H1 (cell line): ENCODE measurements around the gene KCTD7. TPM values are rescaled to one million over a fixed set of nuclear protein-coding genes. Genes with fewer than 3 reads are reported as not detected.

Experiments
- CTBP2 ChIP-seq: IDR thresholded peaks from 2 replicates; pipeline ENCODE4 v1.7.0; 2011; ENCODE audit warnings: borderline replicate concordance, mild to moderate bottlenecking, moderate library complexity, mixed read lengths, low read length; ENCODE audit not compliant: insufficient read depth, insufficient read length
- CTCF ChIP-seq, 3 experiments: IDR thresholded peaks; 1 replicate in 2 of 3; 2 replicates in 1 of 3; pipeline versions ENCODE4 v1.5.1 to v1.6.1; 2011; ENCODE audit warnings: low read length in 3 of 3, mild to moderate bottlenecking in 3 of 3, inconsistent platforms in 2 of 3, low read depth in 1 of 3, moderate library complexity in 1 of 3; ENCODE audit not compliant: insufficient read depth in 1 of 3; ENCODE audit errors: control extremely low read depth in 1 of 3
- EGR1 ChIP-seq: IDR thresholded peaks from 2 replicates; pipeline ENCODE4 v1.6.1; 2011; ENCODE audit warnings: low read depth, low read length, borderline replicate concordance
- JUN ChIP-seq: IDR thresholded peaks from 2 replicates; pipeline ENCODE4 v1.6.1; 2011; ENCODE audit warnings: low read depth, mild to moderate bottlenecking, improper control_type of control experiment, low read length
- MAX ChIP-seq: IDR thresholded peaks from 2 replicates; pipeline ENCODE4 v1.6.1; 2012; ENCODE audit warnings: inconsistent platforms
- POLR2A ChIP-seq, 2 experiments: IDR thresholded peaks; 1 replicate in 1 of 2; 2 replicates in 1 of 2; pipeline ENCODE4 v1.6.1; 2011; ENCODE audit warnings: low read depth in 2 of 2, low read length in 2 of 2, mild to moderate bottlenecking in 2 of 2; ENCODE audit errors: control extremely low read depth in 1 of 2
- POU5F1 ChIP-seq: IDR thresholded peaks from 2 replicates; pipeline ENCODE4 v1.6.1; 2011; ENCODE audit warnings: low read depth, mild to moderate bottlenecking, low read length, moderate library complexity
- SP4 ChIP-seq: IDR thresholded peaks from 2 replicates; pipeline ENCODE4 v1.6.1; 2012; ENCODE audit warnings: low read length, inconsistent platforms
- polyA plus RNA-seq, 7 experiments: library from polyadenylated mRNA; depleted of rRNA in 3 of 7; stranded (reverse) in 5 of 7; unstranded in 2 of 7; fragments of >200 nt in 5 of 7; fragments of 200-250 nt in 2 of 7; gene quantifications; 1 replicate in 5 of 7; 2 replicates in 1 of 7; 4 replicates in 1 of 7; pipeline versions ENCODE4 v1.2.1 to v1.2.3, GENCODE V29; 2011 to 2013; ENCODE audit warnings: missing spikeins in 2 of 7, mixed read lengths in 2 of 7
- total RNA-seq: library from RNA; stranded (reverse); fragmentation: NEBNext Ultra II Directional; extraction: Animal tissue kit (Norgen Biotek cat#: 25700); gene quantifications from 2 replicates; pipeline ENCODE4 v1.2.1, GENCODE V29; 2021

Gene KCTD7
- total and polyA plus RNA-seq, 2 of the 8 experiments (the other 6 are each of a cell fraction or from before 2014, with no cell fraction given) = 8.6 to 11.9 TPM

- TF ChIP-seq MAX = no peak
- no peak for TF ChIP-seq CTCF (IDR thresholded peaks at IDR 0.05; ENCODE audit: control extremely low read depth in 1 of 3, insufficient read depth in 1 of 3, low read depth in 1 of 3, low read length in 3 of 3)
- no peak for TF ChIP-seq EGR1
- no peak for TF ChIP-seq POU5F1
- no peak for TF ChIP-seq SP4
- TF ChIP-seq POLR2A (IDR thresholded peaks at IDR 0.05; ENCODE audit: control extremely low read depth in 1 of 2, low read depth in 2 of 2, low read length in 2 of 2) = no peak
- no peak for TF ChIP-seq JUN
- TF ChIP-seq CTBP2 = no peak
These were observed 2.2 kb upstream of the KCTD7 start (continued) for GRCh38 chr7:66626331-66626934.
